SH-SY5Y (cell line): ENCODE data around the gene MFSD2A.

Experiments
- GATA2 ChIP-seq: IDR thresholded peaks from 2 replicates; pipeline ENCODE4 v1.6.1; 2011; ENCODE audit warnings: mild to moderate bottlenecking, low read depth, low read length
- GATA3 ChIP-seq: IDR thresholded peaks from 2 replicates; pipeline ENCODE4 v1.6.1; 2011; ENCODE audit warnings: low read depth, mild to moderate bottlenecking, low read length, moderate library complexity

The MFSD2A gene

GRCh38 chr1:39954324-39954869, 548 bp upstream of the MFSD2A start:
- TF ChIP-seq GATA3 = no peak
- TF ChIP-seq GATA2 = no peak

DNA sequence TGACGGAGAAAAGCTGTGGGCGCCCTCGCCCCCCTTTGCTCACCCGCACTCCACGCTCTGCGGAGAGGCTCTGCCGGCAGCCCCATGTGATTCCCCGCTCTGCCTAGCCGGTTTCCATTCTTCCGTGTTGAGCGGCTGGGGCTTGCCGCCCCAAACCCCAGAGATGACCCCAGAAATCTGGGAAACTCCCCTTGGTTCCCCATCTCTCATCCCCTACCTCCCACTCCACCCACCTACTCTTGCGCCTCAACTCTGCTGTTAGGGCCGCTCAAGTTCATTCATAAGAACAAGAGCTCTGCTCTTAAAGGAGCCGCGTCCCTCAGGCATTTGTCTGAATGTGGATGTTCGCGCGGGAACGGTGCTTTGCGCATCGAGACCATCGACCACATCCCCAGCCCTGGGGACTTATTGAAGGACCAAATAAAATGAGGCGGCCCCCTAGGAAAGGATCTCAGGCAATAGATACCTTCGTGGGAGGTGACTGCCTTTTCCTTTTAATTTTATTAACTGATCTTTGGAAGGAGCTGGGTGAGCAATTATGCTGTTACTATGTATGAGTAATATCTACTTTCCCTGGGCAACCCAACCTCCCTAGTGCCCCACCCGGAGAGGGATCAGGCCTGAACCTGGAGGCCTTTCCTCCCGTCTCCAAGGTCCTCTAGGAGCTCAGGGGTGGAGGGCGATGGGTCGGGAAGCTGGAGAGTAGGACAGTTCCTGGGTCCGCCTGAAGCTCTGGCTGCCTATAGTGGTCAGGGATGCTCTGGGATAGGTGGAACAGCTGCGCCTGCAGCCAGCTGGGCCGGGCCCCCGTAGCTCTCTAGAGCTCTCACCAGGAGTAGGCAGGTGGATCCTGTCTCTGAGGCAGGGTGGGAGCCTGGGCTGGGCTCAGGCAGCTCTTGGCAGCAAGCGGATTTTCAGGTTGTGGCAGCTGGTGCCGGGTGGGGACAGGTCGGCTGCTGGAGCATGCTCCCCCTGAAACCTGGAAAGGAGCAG, 898 bp downstream of the MFSD2A start:
- no peak for TF ChIP-seq GATA2
- no peak for TF ChIP-seq GATA3

DNA sequence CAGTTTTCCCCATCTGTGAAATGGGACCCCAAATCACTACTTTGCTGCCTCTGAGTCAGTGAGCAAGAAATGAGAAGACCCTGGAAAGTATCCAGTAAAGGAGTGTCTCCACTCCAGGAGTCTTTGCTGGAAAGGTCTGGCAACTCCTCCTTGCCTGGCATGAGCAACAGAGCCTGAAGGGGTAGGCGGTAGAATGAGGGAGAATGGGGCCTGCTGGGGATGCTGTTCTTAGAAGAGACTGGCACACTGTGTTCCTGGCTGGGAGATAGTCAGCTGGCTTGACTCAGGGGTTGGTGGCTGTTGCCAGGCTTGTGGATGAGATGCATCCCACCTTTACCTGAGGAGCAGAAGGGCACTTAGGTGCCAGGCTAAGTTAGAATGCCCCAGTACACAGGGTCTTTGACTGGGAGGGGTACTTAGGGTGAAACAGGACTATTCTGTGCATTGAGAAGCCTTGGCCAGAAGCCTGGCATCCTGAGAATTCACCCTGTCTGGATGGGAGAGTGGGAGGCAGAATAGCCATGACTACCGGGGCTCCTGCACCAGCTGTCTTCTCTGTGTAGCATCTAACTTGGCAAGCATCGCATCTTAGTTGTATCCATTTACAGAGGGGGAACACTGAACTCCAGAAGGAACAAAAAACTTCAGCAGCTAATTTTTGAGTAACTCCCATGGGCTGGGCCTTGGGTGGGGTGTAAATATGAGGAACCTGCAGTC, 2.5 kb downstream of the MFSD2A start:
- no peak for TF ChIP-seq GATA3
- TF ChIP-seq GATA2 = no peak

GRCh38 chr1:39958403-39959200, 3.7 kb downstream of the MFSD2A start:
- TF ChIP-seq GATA2 (no peak), GATA3 (no peak)

DNA sequence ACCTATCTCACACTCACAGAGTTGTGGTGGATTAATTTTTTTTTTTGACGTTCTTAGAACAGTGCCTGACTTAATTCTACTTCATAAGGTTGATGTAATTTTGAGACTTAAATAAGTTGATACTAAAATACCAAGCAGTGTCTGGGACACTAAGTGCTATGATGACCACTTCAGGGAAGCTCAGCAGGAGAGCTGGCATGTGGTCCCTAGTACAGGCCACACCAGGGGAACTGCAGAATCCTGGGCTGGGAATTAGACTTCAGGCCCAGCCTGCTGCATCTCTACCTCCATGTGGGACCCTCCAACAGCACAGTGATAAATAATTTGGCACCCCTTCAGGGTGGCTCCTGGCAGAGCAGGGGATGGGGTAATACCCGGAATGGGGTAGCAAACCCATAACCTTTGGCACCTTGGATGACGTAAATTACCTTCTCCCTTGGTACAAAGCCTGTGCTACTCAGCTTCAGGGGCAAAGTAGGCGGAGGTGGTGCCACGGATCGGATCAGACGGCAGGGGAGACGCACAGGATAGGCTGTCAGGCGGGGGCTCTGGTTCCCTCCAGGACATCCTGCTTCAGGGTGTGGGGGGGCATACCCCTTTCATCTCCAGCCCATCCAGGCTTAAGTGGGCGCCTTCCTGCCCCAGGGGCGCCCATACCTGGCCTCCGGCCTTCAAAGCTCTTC, 4.8 kb downstream of the MFSD2A start:
- TF ChIP-seq GATA2 (no peak), GATA3 (no peak)

DNA sequence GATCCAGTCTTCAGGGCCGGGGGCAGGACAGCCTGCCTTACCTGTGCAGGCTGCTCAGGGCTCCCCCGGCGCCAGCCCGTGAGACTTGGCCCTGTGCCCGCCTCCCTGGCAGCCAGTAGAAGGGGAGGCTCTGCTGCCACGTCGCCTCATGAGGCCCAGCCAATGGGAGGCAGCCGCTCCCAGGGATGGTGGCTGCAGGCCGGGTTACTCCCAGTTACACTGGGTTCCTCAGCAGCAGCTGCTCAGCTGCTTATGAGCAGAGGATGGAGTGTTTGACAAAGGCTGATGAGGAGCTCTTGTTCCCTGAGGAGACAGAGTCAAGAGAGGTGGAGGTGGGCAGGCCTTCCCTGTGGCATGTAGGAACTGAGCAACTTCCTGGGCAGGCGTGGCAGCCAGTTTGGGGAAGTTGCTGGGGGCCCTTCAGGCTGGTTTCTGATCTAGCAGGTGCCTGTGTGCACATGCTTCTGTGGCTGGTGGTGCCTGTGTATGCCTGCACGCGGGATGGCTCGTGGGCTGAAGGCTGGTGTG, 5.5 kb downstream of the MFSD2A start:
- no peak for TF ChIP-seq GATA3
- TF ChIP-seq GATA2 = no peak

DNA sequence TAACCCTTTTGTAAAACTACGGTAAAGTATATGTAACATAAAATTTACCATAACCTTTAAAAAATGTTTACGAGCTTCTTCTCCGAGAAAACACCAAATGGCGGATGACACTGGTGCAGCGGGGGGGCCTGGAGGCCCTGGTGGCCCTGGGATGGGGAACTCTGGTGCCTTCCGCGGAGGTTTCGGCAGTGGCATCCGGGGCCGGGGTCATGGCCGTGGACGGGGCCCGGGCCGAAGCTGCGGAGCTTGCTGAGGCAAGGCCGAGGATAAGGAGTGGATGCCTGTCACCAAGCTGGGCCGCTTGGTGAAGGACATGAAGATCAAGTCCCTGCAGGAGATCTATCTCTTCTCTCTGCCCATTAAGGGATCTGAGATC, 7.5 kb downstream of the MFSD2A start:
- no peak for TF ChIP-seq GATA3
- TF ChIP-seq GATA2 = no peak

DNA sequence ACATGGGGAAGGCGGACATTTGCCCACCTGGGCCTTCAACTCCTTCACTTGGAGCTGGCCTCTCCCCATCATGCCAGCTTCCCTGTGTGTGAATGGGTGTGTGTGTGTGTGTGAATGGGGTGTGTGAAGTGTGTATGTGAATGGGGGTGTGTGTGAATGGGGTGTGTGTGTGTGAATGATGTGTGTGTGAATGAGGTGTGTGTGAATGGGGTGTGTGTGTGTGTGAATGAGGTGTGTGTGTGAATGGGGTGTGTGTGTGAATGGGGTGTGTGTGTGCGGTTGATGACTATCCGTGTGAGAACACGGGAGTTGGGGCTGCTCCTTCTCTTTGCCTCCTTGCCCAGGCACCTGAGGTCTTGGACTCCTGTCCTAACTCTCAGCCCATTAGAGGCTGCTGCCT, 9.6 kb downstream of the MFSD2A start:
- TF ChIP-seq GATA2 (no peak), GATA3 (no peak)

DNA sequence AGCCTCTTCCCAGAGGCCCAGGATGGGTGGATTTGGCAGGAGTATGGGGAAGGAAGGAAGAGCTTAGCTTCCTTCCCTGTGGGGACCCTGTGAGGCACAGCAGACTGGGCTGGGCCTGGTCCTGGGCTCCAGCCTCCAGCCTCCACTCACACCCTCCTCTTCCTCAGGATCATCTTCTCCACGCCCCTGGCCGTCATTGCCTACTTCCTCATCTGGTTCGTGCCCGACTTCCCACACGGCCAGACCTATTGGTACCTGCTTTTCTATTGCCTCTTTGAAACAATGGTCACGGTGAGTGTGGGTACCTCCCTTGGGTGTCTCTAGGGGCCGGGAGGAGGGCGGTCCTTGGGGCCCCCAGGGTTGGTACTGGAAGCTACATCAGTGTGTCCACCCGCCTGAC, 10.1 kb downstream of the MFSD2A start:
- no peak for TF ChIP-seq GATA3
- no peak for TF ChIP-seq GATA2

GRCh38 chr1:39969048-39969447, 14.1 kb downstream of the MFSD2A start:
- TF ChIP-seq GATA3 (no peak), GATA2 (no peak)

- TF ChIP-seq GATA3 (no peak), GATA2 (no peak)
Observed at GRCh38 chr1:39969531-39970270, 14.8 kb downstream of the MFSD2A start.

DNA sequence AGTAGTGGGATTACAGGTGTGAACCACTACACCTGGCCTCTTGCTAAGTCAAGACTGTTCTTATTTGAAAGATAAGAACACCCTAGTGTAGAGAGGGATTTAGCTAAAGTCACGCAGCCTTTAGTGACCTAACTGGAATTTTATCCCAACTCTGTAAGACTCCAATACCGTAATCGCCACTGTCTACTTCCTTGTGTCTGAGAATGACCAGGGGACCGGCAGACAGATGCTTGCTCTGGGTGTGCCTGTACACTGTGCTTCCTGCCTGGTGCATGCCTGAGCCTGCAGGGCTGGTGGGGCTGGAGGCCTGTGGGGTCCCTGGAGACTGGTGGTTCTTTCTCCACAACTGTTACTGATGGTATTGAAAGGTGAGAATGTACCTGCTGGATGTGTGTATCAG, 15.3 kb downstream of the MFSD2A start:
- TF ChIP-seq GATA2 (no peak), GATA3 (no peak)
